PC-9 (cell line): ENCODE results near the gene PRXL2B. TPM values are rescaled to one million over a fixed set of nuclear protein-coding genes. Genes with fewer than 3 reads are reported as not detected.
"Not testable (repeated sequence)": the region's sequence is repeated elsewhere in the genome, so short reads cannot be mapped to it uniquely, and the experiment has no call there.

Experiments used
- BruUV-seq: library from RNA; stranded (reverse); fragments of 400-500 nt; replicated peaks from 2 replicates; lab custom pipeline; 2021; lab: Mats Ljungman, UMichigan
- CTCF ChIA-PET: fragments of 300-600 bp; sonication (Branson Sonifier 250); formaldehyde crosslinking; loops from one replicate; lab custom pipeline; 2022; ENCODE audit warnings: antibody characterized with exemption; lab: Charles Lee
- POLR2A ChIA-PET: fragments of 300-600 bp; sonication (Branson Sonifier 250); formaldehyde crosslinking; loops from one replicate; lab custom pipeline; 2022; ENCODE audit warnings: antibody characterized with exemption; ENCODE audit not compliant: unreplicated experiment; lab: Charles Lee
- DNase-seq, 2 experiments: peaks; one replicate each; pipeline versions ENCODE4 v3.0.0 to v3.0.0-alpha.2; 2015 to 2022; ENCODE audit warnings: mixed read lengths in 1 of 2
- H2AFZ ChIP-seq: fragments of 200-600 bp; sonication (generic); 2 replicates; pipeline ENCODE4 v1.8.1; 2017; ENCODE audit warnings: antibody characterized with exemption
- H3F3A ChIP-seq: fragments of 200-600 bp; sonication (generic); 2 replicates; pipeline ENCODE4 v1.8.1; 2017; ENCODE audit warnings: antibody characterized with exemption, mild to moderate bottlenecking, low read depth; ENCODE audit not compliant: insufficient read depth
- H3K27ac ChIP-seq: fragments of 200-600 bp; sonication (generic); 2 replicates; pipeline ENCODE4 v1.6.1; 2016; ENCODE audit warnings: mixed run types
- H3K27me3 ChIP-seq: fragments of 200-600 bp; sonication (generic); 2 replicates; pipeline ENCODE4 v1.6.1; 2016; ENCODE audit warnings: low read depth, mixed run types; ENCODE audit not compliant: insufficient read depth
- H3K36me3 ChIP-seq: fragments of 200-600 bp; sonication (generic); 2 replicates; pipeline ENCODE4 v1.6.1; 2016; ENCODE audit warnings: low read depth, mixed run types
- H3K4me1 ChIP-seq: fragments of 200-600 bp; sonication (generic); replicated peaks from 2 replicates; pipeline ENCODE4 v1.6.1; 2016; ENCODE audit warnings: mixed run types; ENCODE audit not compliant: insufficient read depth
- H3K4me2 ChIP-seq: fragments of 200-600 bp; sonication (generic); 2 replicates; pipeline ENCODE4 v1.6.1; 2017; ENCODE audit warnings: mixed run types
- H3K4me3 ChIP-seq: fragments of 200-600 bp; sonication (generic); 2 replicates; pipeline ENCODE4 v1.6.1; 2016; ENCODE audit warnings: mixed run types
- H3K79me2 ChIP-seq: fragments of 200-600 bp; sonication (generic); 2 replicates; pipeline ENCODE4 v1.6.1; 2017; ENCODE audit warnings: low read depth, mixed run types
- H3K9me2 ChIP-seq: fragments of 200-600 bp; sonication (generic); 2 replicates; pipeline ENCODE4 v1.8.1; 2017; ENCODE audit warnings: mild to moderate bottlenecking; ENCODE audit not compliant: insufficient read depth
- H3K9me3 ChIP-seq: fragments of 200-600 bp; sonication (generic); 2 replicates; pipeline ENCODE4 v1.8.1; 2016; ENCODE audit warnings: low read depth; ENCODE audit not compliant: insufficient read depth
- H4K20me1 ChIP-seq: fragments of 200-600 bp; sonication (generic); 2 replicates; pipeline ENCODE4 v1.8.1; 2017; ENCODE audit not compliant: insufficient read depth
- EZH2 ChIP-seq: fragments of 200-600 bp; sonication (generic); IDR thresholded peaks from 2 replicates; pipeline ENCODE4 v1.8.0; 2017; ENCODE audit warnings: antibody characterized with exemption, low read depth
- intact Hi-C: fragments of 100-400 bp; cut with micrococcal nuclease; formaldehyde crosslinking; loops from one replicate; pipeline ENCODE4 v1.10.0; 2022; ENCODE audit not compliant: unreplicated experiment
- total RNA-seq: library from RNA; stranded (reverse); gene quantifications from 2 replicates; pipeline ENCODE4 v1.2.3, GENCODE V29; 2021
- TF ChIP-seq, protein P1 (sequence below): fragments of 200-600 bp; sonication (generic); conservative IDR thresholded peaks from 2 replicates; pipeline ENCODE4 v1.6.1; 2017; ENCODE audit warnings: mixed run types, antibody characterized with exemption, mild to moderate bottlenecking, moderate library complexity

Gene PRXL2B
- total RNA-seq, 1 experiment from 2014 or later, result 26.1 TPM

- no peak for DNase-seq
- no peaks in the 10 kb centered on the region for H3K36me3 ChIP-seq
- intact Hi-C loops, result no loop called here
- no peak overlapping the region for H3K4me2 ChIP-seq
- H3K27ac ChIP-seq, result no peak overlapping the region
- no peaks in the 10 kb centered on the region for H3K9me2 ChIP-seq
- TF ChIP-seq, protein P1, sequence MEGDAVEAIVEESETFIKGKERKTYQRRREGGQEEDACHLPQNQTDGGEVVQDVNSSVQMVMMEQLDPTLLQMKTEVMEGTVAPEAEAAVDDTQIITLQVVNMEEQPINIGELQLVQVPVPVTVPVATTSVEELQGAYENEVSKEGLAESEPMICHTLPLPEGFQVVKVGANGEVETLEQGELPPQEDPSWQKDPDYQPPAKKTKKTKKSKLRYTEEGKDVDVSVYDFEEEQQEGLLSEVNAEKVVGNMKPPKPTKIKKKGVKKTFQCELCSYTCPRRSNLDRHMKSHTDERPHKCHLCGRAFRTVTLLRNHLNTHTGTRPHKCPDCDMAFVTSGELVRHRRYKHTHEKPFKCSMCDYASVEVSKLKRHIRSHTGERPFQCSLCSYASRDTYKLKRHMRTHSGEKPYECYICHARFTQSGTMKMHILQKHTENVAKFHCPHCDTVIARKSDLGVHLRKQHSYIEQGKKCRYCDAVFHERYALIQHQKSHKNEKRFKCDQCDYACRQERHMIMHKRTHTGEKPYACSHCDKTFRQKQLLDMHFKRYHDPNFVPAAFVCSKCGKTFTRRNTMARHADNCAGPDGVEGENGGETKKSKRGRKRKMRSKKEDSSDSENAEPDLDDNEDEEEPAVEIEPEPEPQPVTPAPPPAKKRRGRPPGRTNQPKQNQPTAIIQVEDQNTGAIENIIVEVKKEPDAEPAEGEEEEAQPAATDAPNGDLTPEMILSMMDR, result no peak
- TF ChIP-seq EZH2, result no peak
- POLR2A ChIA-PET, result no interaction called here
- H3K79me2 ChIP-seq, result no peaks in the 10 kb centered on the region
- H3F3A ChIP-seq, result peaks cover 6% of the 10 kb centered on the region; the same call in 1 of the 2 replicates
- no peak overlapping the region for H2AFZ ChIP-seq
- no peak overlapping the region for H3K4me3 ChIP-seq
- H3K4me1 ChIP-seq, result peaks cover 20% of the 10 kb centered on the region; the same call in 1 of the 2 replicates
- H4K20me1 ChIP-seq, result no peaks in the 10 kb centered on the region
- CTCF ChIA-PET, result no interaction called here
- no peaks in the 10 kb centered on the region; the same call in 1 of the 2 replicates for H3K27me3 ChIP-seq
- no TSS peak for BruUV-seq
- H3K9me3 ChIP-seq, result no peaks in the 10 kb centered on the region
Observed at GRCh38 chr1:2552189-2552588, 34.4 kb upstream of the PRXL2B start.

DNA sequence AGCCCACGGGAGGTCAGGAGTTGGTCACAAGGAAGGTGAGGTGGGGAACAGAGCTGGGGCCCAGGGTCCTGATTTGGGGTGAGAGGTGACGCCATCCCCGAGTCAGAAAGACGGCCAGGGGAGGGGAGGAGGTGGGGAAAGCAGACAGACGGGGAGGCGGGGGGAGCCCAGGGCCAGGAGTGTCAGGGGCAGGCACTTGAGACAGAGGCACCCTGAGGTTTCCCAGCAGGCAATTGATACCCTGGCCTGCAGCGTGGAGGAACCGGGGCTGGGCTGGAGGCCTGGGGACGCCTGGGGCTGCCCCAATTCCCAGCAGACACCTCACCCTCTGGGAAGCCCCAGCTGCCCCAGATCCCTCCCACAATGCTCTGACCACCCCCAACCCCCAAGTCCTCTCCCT is 33.5 kb upstream of the PRXL2B start:
- H3K27ac ChIP-seq, H3K9me3 ChIP-seq, H3K9me2 ChIP-seq, DNase-seq, H3K79me2 ChIP-seq, CTCF ChIA-PET, H3K4me3 ChIP-seq, H3K4me2 ChIP-seq, H4K20me1 ChIP-seq, intact Hi-C loops, POLR2A ChIA-PET, H3K36me3 ChIP-seq, H3F3A ChIP-seq, H2AFZ ChIP-seq, BruUV-seq, H3K27me3 ChIP-seq: not testable (repeated sequence)
- H3K4me1 ChIP-seq, result peaks cover 13% of the 10 kb centered on the region; the same call in 1 of the 2 replicates

DNA sequence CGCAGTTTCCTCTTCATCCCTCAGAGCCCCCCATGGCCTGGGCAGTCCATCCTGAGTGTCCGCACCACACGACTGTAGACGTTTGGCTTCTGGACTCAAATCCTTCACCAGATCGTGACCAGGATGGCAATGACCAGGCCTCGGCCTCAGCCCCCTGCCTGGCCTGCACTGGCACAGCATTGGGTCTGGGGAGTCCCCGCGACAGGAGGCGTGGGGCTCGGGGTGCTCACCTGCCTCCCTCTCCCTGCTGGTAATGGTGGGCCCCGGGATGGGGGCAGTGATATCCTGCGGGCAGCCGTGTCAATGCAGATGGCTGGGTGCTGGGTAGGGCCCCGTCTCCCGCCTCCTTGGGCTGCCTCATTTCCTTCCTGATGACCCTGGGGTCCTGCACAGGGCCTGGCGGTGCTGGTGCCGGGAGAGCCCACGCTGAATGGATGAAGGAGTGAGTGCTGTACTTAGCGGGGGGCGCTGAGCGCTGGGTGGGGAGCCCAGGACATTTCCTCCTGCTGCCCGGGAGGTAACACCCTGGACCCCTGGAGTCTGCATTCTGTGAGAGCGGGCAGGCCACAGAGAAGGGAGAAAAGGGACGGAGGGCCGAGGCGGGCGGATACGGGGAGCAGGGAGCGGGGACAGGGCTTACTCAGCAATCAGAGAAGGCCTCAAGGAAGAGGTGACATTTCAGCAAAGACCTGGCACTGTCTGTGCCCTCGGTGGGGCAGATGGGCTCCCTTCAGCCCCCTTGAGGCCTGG is 32.5 kb upstream of the PRXL2B start:
- H3K4me2 ChIP-seq, result no peak overlapping the region
- H2AFZ ChIP-seq, result no peak overlapping the region
- no peaks in the 10 kb centered on the region for H3K36me3 ChIP-seq
- H3K27me3 ChIP-seq, result no peaks in the 10 kb centered on the region; the same call in 1 of the 2 replicates
- no peaks in the 10 kb centered on the region for H4K20me1 ChIP-seq
- no peaks in the 10 kb centered on the region for H3K9me2 ChIP-seq
- POLR2A ChIA-PET, result no interaction called here
- TF ChIP-seq, protein P1, result no peak
- no peak for TF ChIP-seq EZH2
- BruUV-seq, result no TSS peak
- CTCF ChIA-PET, result no interaction called here
- H3K4me1 ChIP-seq, result 0 out of 2 replicates have a peak, but pooled peaks cover 3% of the 10 kb centered on the region
- no peak overlapping the region for H3K27ac ChIP-seq
- H3F3A ChIP-seq, result no peaks in the 10 kb centered on the region
- H3K4me3 ChIP-seq, result no peak overlapping the region
- intact Hi-C loops, result no loop called here
- DNase-seq, result no peak
- H3K9me3 ChIP-seq, result no peaks in the 10 kb centered on the region
- no peaks in the 10 kb centered on the region for H3K79me2 ChIP-seq
